HG02798 (cell line): ENCODE measurements around the gene SLC7A4.

Source experiments
- ATAC-seq: cut with Tn5 transposase; IDR thresholded peaks from one replicate; pipeline ENCODE4 v1.9.1; 2021; ENCODE audit warnings: mild to moderate bottlenecking; ENCODE audit not compliant: unreplicated experiment, poor library complexity

SLC7A4 gene

DNA sequence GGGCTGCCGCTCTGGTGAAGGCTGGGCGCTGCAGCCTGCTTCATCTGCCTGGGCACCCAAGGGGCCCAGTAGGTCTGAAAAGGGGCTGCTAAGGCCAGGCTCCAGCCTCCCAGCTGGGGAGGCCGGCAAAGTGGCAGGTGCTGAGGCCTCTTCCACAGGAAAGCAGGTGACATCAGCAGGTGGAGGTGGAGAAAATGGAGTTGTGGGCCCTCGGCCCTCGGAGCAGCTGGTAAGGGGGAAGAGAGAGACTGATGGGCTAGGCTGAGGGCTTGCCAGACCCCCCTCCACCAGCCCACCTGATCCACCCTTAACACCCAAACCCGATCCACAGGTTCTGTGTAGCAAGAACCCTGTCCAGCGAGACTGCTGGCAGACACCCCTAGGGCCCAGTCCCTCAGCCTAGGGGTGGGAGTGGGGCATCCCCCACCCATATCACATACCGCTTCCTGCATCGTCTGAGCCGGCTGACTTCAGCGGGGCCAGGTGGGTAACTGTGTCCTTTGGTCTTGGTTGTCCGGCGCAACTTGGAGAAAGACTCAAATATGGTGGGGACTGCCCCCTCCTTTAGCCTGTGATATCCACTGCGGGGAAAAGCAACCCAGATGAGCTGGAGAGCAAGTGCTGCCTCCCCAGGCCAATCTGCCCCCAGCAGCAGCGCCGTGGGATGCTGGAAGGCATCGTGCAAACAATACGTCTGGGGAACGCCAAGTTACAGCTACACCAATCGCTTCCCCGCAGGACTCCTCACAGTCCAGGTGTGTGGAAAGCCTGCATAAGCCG lies 32.0 kb downstream of the SLC7A4 start:
- no peak for ATAC-seq

DNA sequence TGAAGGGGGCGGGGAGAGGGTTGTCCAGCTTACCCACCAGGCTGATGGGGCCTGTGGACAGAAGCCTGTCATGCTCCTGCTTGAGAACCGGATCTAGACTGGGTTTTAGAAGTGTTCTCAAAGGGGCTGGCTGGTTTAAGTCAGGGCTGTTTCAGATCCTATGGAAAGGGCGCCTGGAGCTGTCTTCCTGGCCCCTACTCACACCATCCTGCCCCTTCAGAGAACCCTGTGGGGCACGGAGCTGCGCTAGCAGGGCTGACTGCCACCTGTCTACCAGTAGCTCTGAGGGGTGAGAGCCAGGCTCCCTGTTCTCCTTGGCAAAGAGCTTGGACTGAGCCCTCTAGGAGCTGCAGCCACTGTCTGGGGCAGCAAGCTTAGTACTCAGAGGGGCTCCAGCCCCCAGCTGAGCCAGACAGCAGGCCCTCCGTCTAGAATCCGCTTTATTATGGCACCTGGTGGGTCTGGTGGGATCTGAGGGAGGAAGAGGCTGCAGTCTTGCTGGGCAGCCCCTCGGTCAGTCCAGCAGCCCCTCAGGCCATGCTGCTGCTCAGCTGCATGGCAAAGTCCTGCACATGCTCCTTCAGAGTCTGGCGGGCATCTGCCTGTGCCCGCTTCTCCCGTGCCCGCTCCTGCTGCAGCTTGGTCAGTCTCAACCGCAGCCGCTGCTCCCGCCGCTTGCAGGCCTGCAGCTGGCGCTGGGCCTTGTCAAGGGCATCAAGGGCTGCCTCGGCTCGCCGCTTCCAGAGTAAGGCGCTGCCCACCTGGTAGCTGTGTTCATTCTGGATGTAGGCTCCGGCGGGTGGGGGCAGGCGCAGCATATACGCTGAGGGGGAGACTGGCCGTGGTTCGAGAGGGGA lies 32.8 kb downstream of the SLC7A4 start:
- no peak for ATAC-seq

DNA sequence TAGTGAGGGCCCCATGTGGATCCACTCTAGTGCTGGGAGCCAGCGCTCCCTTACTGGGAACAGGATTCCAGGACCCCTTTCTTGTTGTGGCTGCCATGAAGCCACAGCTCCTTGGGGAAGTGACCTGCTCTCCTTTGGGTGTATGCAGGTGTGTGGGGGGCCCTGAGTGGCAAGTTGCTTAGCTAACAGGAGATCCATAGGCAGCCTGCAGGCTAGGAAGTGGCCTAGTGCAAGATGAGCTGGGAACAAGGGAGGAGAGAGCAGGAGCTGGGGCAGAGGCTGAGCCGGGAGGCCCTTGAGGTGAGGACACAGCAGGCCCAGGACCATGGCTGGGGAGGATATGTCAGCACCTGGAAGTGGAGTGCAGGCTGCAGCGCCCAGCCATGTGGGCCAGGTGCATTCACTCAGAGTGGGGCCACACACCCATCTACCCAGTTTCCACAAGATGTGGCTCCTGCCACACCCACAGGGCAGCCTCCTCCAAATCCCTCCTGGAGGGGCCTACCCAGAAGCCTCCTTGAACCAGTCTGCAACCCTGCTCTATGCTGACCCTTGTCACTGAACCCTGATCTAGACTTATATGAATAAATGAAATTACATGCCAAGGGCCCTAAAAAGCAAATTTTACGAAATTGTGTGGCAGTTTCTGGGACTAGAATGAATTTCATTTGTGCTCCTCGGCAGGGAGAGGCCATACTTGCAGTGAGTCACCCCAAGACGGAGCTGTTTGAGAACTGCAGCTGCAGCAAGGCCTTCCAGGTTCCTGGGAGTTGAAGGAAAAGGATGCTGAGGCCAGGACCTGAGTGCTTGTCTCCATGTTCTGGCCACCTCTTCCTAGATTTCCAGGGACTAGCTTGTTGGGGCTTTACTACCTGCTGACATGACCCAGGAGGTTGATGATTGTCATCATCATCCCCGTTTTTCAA lies 33.7 kb downstream of the SLC7A4 start:
- no peak for ATAC-seq

- ATAC-seq = no peak
Measured at GRCh38 chr22:20997536-20998257, 34.7 kb downstream of the SLC7A4 start.

GRCh38 chr22:20996598-20997535 lies 35.5 kb downstream of the SLC7A4 start:
- no peak for ATAC-seq

- ATAC-seq = no peak
Measured at GRCh38 chr22:20996031-20996410, 36.3 kb downstream of the SLC7A4 start.

- ATAC-seq = no peak
Measured at GRCh38 chr22:20995329-20996030, 36.9 kb downstream of the SLC7A4 start.

DNA sequence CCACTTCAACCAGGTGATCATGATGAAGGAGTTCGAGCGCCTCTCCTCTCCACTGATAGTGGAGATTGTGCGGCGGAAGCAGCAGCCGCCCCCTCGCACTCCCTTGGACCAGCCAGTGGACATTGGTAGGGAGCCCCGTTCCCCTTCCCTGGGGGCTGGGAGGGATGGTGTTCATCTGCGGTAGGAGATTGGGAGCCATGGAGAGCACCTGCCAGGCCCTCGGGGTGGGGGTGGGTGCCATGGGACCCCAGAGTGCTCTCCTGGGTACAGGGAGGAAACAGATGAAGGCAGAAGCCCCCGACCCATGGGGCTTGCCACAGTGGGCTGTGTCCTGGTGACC lies 37.5 kb downstream of the SLC7A4 start:
- ATAC-seq = no peak

DNA sequence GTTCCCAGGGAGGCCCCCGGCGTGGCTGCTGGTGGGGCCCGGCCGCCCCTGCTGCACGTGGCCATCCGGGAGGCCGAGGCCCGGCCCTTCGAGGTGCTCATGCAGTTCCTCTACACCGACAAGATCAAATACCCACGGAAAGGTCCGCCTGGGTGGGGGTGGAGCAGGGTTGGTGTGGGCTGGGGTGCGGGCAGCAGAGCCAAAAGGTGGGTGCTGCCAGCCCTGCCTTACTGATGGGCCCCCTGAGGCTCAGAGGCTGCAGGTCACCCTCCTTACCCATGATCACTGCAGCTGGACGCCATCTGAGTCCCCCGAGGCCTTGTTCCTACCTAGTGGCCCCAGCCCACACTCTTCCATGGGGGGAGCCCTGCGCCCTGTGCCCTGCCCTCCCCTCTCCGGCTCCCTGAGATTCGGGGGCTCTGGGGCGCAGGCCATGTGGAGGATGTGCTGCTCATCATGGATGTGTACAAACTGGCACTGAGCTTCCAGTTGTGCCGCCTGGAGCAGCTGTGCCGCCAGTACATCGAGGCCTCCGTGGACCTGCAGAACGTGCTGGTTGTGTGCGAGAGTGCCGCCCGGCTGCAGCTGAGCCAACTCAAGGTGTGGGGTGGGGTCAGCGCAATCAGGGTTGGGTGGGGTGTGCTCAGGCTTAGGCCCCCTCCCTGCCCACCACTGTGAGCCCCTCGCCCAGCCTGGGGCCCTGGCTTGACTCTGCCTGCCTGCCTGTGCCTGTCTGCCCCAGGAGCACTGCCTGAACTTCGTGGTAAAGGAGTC lies 38.0 kb downstream of the SLC7A4 start:
- no peak for ATAC-seq

GRCh38 chr22:20993304-20994127 lies 38.8 kb downstream of the SLC7A4 start:
- no peak for ATAC-seq

DNA sequence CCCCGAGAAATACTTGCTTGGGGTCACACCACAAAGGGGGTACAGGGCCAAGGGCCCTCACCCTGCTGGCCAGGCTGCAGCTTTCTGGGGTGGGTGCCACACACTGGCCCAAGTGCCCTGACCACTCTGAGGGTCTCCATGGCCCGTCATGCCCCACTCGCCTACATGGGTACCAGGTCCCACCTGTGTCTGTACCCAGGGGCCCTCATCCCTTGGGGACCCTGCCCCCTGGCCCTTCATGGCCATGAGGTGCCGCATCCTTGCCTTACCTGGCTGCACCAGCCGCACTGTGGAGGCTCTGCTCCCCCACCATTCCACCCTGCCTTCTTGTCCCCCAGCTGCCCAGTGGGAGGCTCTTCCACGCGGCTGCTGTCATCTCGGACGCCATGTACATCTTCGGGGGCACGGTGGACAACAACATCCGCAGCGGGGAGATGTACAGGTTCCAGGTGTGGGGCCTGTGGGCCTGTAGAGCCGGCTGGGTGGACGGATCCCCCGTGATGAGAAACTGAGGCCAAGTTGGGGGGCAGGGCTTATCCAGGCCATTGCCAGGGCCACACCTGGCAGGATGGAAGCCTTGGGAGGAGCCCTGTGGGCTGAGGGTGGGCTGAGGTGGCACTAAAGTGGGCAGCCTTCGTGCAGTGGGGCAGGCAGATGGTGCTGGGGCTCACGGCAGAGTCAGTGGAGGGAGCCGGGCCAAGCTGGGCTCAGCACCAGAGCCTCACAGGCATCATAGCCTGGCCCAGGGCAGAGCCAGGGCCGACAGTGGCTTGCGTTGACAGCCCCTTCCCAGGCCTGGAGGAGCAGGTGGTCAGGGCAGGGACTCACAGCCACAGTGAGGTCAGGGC lies 39.7 kb downstream of the SLC7A4 start:
- ATAC-seq = no peak

GRCh38 chr22:20992056-20992442 lies 40.3 kb downstream of the SLC7A4 start:
- no peak for ATAC-seq

DNA sequence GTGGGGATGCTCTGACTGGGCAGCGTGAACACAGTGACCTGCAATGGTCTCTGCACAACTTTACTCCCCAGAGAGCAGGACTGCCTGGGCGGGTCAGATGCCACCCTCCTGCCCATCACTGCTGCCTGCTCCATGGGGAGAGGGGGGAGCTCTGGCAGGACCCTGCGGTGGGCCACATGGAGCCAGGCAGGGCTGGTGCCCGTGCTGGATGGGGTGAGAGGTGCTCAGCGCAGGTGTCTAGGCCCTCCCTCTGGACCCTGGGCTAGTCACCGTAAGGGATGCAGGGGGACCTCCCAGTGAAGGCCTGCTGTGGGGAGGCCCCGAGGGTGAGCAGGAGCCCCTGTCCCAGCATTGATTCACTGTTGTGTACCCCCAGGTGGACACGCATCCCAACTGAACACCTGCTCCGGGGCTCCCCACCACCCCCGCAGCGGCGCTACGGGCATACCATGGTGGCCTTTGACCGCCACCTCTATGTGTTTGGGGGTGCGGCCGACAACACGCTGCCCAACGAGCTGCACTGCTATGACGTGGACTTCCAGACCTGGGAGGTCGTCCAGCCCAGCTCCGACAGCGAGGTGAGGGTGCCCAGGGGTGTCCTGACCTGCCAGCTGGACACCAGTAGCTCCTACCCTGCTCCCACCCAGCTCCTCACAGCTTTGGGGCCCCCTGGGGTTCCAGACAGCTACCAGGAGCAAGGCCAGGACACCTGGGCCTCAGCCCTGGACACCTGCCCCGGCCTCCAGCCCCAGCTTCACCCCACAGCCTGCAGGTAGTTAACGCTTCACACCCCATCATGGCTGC lies 40.9 kb downstream of the SLC7A4 start:
- no peak for ATAC-seq

- no peak for ATAC-seq
Measured at GRCh38 chr22:20990184-20991180, 41.9 kb downstream of the SLC7A4 start.
